H1 (cell line): ENCODE data around the gene SBF2. TPM values are rescaled to one million over a fixed set of nuclear protein-coding genes. Genes with fewer than 3 reads are reported as not detected.

ENCODE experiments used
- CTCF ChIA-PET: fragments of 300-600 bp; sonication (Branson Sonifier 250); formaldehyde crosslinking; loops from one replicate; lab custom pipeline; 2021; ENCODE audit not compliant: partially characterized antibody; lab: Charles Lee
- POLR2A ChIA-PET: fragments of 300-600 bp; sonication (Branson Sonifier 250); formaldehyde crosslinking; loops from one replicate; lab custom pipeline; 2021; ENCODE audit warnings: inconsistent platforms; ENCODE audit not compliant: partially characterized antibody; lab: Charles Lee
- DNase-seq, 2 experiments: peaks; one replicate each; pipeline versions ENCODE4 v3.0.0 to v3.0.0-alpha.2; 2010 to 2022; ENCODE audit warnings: low spot score in 2 of 2, low read depth in 1 of 2, mixed read lengths in 1 of 2
- FAIRE-seq: peaks from 2 replicates; lab custom pipeline; 2011; peaks lifted over from hg19 to GRCh38; lab: Jason Lieb, UNC
- H2AFZ ChIP-seq: 2 replicates; pipeline ENCODE4 v1.8.1; 2012; ENCODE audit warnings: low read length, inconsistent platforms
- H2AK5ac ChIP-seq: 2 replicates; pipeline ENCODE4 v1.6.1; 2013; ENCODE audit warnings: low read depth, low read length
- H2BK120ac ChIP-seq: replicated peaks from 2 replicates; pipeline ENCODE3; 2013; ENCODE audit warnings: low read depth, low read length, inconsistent platforms
- H2BK12ac ChIP-seq: 2 replicates; pipeline ENCODE4 v1.6.1; 2013; ENCODE audit warnings: low read depth, low read length
- H2BK15ac ChIP-seq: 2 replicates; pipeline ENCODE4 v1.6.1; 2013; ENCODE audit warnings: low read length
- H2BK20ac ChIP-seq: 2 replicates; pipeline ENCODE4 v1.6.1; 2013; ENCODE audit warnings: low read length
- H2BK5ac ChIP-seq: 2 replicates; pipeline ENCODE4 v1.6.1; 2013; ENCODE audit warnings: low read depth, low read length
- H3K14ac ChIP-seq: 2 replicates; pipeline ENCODE4 v1.6.1; 2013; ENCODE audit warnings: inconsistent platforms; ENCODE audit not compliant: insufficient read length
- H3K18ac ChIP-seq: 2 replicates; pipeline ENCODE4 v1.6.1; 2013; ENCODE audit warnings: low read length; ENCODE audit errors: extremely low read depth
- H3K23ac ChIP-seq: 2 replicates; pipeline ENCODE4 v1.6.1; 2013; ENCODE audit warnings: inconsistent platforms; ENCODE audit not compliant: insufficient read length
- H3K23me2 ChIP-seq: 2 replicates; pipeline ENCODE4 v1.6.1; 2013; ENCODE audit warnings: low read depth, low read length
- H3K27ac ChIP-seq: 2 replicates; pipeline ENCODE4 v1.6.1; 2011; ENCODE audit warnings: low read depth, low read length, inconsistent platforms
- H3K27me3 ChIP-seq, 4 experiments: replicated peaks in 1 of 4; 1 replicate in 1 of 4; 2 replicates in 3 of 4; pipeline versions ENCODE4 v1.6.1 to v1.8.1; 2011 to 2013; ENCODE audit warnings: low read length in 3 of 4, mild to moderate bottlenecking in 3 of 4, inconsistent platforms in 2 of 4, mixed read lengths in 2 of 4, moderate library complexity in 1 of 4; ENCODE audit not compliant: control insufficient read depth in 3 of 4, insufficient read depth in 3 of 4; ENCODE audit errors: extremely low read depth in 1 of 4
- H3K36me3 ChIP-seq, 4 experiments: 2 replicates each; pipeline versions ENCODE4 v1.6.1 to v1.8.1; 2011 to 2013; ENCODE audit warnings: mild to moderate bottlenecking in 4 of 4, low read length in 3 of 4, moderate library complexity in 2 of 4, control low read depth in 1 of 4, inconsistent platforms in 1 of 4; ENCODE audit not compliant: insufficient read depth in 4 of 4, control insufficient read depth in 2 of 4
- H3K4ac ChIP-seq: replicated peaks from 2 replicates; pipeline ENCODE3; 2013; ENCODE audit warnings: low read length, low read depth, mixed read lengths, inconsistent platforms; ENCODE audit not compliant: insufficient read length
- H3K4me1 ChIP-seq, 4 experiments: replicated peaks in 1 of 4; 1 replicate in 1 of 4; 2 replicates in 3 of 4; pipeline versions ENCODE4 v1.6.1 to v1.8.1; 2011 to 2013; ENCODE audit warnings: low read length in 3 of 4, inconsistent platforms in 2 of 4, mixed read lengths in 1 of 4; ENCODE audit not compliant: insufficient read depth in 4 of 4, control insufficient read depth in 3 of 4
- H3K4me2 ChIP-seq, 2 experiments: 2 replicates each; pipeline versions ENCODE4 v1.6.1 to v1.8.1; 2011 to 2013; ENCODE audit warnings: low read depth in 2 of 2, low read length in 2 of 2, control low read depth in 1 of 2, inconsistent platforms in 1 of 2, mild to moderate bottlenecking in 1 of 2; ENCODE audit not compliant: insufficient read depth in 1 of 2
- H3K4me3 ChIP-seq, 4 experiments: fragments of 200-600, 300-600 bp in 1 of 4; sonication (generic), shearing (Covaris generic), sonication (Bioruptor Twin) in 1 of 4; 2 replicates each; pipeline versions ENCODE4 v1.5.1 to v1.8.1; 2011 to 2016; ENCODE audit warnings: low read length in 4 of 4, low read depth in 3 of 4, control low read depth in 2 of 4, inconsistent platforms in 2 of 4, mild to moderate bottlenecking in 2 of 4, mixed read lengths in 1 of 4, moderate library complexity in 1 of 4; ENCODE audit not compliant: insufficient read depth in 2 of 4; ENCODE audit errors: extremely low read depth in 1 of 4
- H3K56ac ChIP-seq: replicated peaks from 2 replicates; pipeline ENCODE3; 2013; ENCODE audit warnings: low read depth, mild to moderate bottlenecking, mixed read lengths, low read length, inconsistent platforms; ENCODE audit not compliant: insufficient read length
- H3K79me1 ChIP-seq: 2 replicates; pipeline ENCODE4 v1.6.1; 2013; ENCODE audit warnings: low read depth, low read length, control low read depth
- H3K79me2 ChIP-seq, 2 experiments: 2 replicates each; pipeline versions ENCODE4 v1.6.1 to v1.8.1; 2012 to 2013; ENCODE audit warnings: low read length in 2 of 2, mild to moderate bottlenecking in 2 of 2, inconsistent platforms in 1 of 2; ENCODE audit not compliant: insufficient read depth in 2 of 2, control insufficient read depth in 1 of 2
- H3K9ac ChIP-seq, 4 experiments: replicated peaks in 1 of 4; 1 replicate in 1 of 4; 2 replicates in 3 of 4; pipeline versions ENCODE4 v1.6.1 to v1.8.1; 2011 to 2013; ENCODE audit warnings: low read depth in 3 of 4, low read length in 3 of 4, control low read depth in 2 of 4, mild to moderate bottlenecking in 2 of 4, moderate library complexity in 2 of 4, inconsistent platforms in 1 of 4; ENCODE audit errors: extremely low read depth in 1 of 4
- H3K9me3 ChIP-seq, 2 experiments: 2 replicates each; pipeline versions ENCODE4 v1.6.1 to v1.8.1; 2012 to 2013; ENCODE audit warnings: mild to moderate bottlenecking in 2 of 2, moderate library complexity in 2 of 2, control low read depth in 1 of 2, inconsistent platforms in 1 of 2, low read depth in 1 of 2, low read length in 1 of 2, mixed read lengths in 1 of 2; ENCODE audit not compliant: insufficient read depth in 2 of 2
- H4K20me1 ChIP-seq, 2 experiments: replicated peaks in 1 of 2; 2 replicates each; pipeline versions ENCODE3 to v1.8.1; 2011 to 2013; ENCODE audit warnings: inconsistent platforms in 2 of 2, low read length in 2 of 2, mild to moderate bottlenecking in 1 of 2; ENCODE audit not compliant: insufficient read depth in 2 of 2, control insufficient read depth in 1 of 2
- H4K5ac ChIP-seq: 2 replicates; pipeline ENCODE4 v1.6.1; 2013; ENCODE audit warnings: low read length, low read depth, mixed read lengths, inconsistent platforms; ENCODE audit not compliant: insufficient read length
- H4K8ac ChIP-seq: 2 replicates; pipeline ENCODE4 v1.8.0; 2013; ENCODE audit warnings: mild to moderate bottlenecking, moderate library complexity, low read length, inconsistent platforms; ENCODE audit not compliant: insufficient read depth; ENCODE audit errors: extremely low read depth
- H4K91ac ChIP-seq: replicated peaks from 2 replicates; pipeline ENCODE3; 2013; ENCODE audit warnings: low read length, mixed read lengths, inconsistent platforms; ENCODE audit not compliant: insufficient read length
- CHD2 ChIP-seq: IDR thresholded peaks from 2 replicates; pipeline ENCODE4 v1.6.1; 2012; ENCODE audit warnings: low read length, improper control_type of control experiment
- CREB1 ChIP-seq: IDR thresholded peaks from 2 replicates; pipeline ENCODE4 v1.6.1; 2012; ENCODE audit warnings: inconsistent platforms
- EP300 ChIP-seq, 2 experiments: IDR thresholded peaks; 1 replicate in 1 of 2; 2 replicates in 1 of 2; pipeline ENCODE4 v1.6.1; 2011 to 2012; ENCODE audit warnings: low read depth in 2 of 2, low read length in 2 of 2, mild to moderate bottlenecking in 2 of 2, borderline replicate concordance in 1 of 2, inconsistent platforms in 1 of 2, moderate library complexity in 1 of 2
- HDAC2 ChIP-seq, 2 experiments: fragments of 300-600 bp in 1 of 2; sonication (generic) in 1 of 2; IDR thresholded peaks; 2 replicates each; pipeline ENCODE4 v1.6.1; 2011 to 2012; ENCODE audit warnings: low read depth in 2 of 2, low read length in 2 of 2, mild to moderate bottlenecking in 2 of 2, moderate library complexity in 2 of 2, borderline replicate concordance in 1 of 2, inconsistent platforms in 1 of 2
- KDM1A ChIP-seq: fragments of 200-600, 300-600 bp; sonication (generic); IDR thresholded peaks from 2 replicates; pipeline ENCODE4 v1.7.1; 2016; ENCODE audit warnings: mild to moderate bottlenecking, low read length, borderline replicate concordance
- KDM4A ChIP-seq: IDR thresholded peaks from one replicate; pipeline ENCODE4 v1.7.1; 2012; ENCODE audit warnings: low read depth, mild to moderate bottlenecking, moderate library complexity, low read length, inconsistent platforms; ENCODE audit not compliant: severe bottlenecking
- KDM5A ChIP-seq: fragments of 200-600 bp; IDR thresholded peaks from 2 replicates; pipeline ENCODE4 v1.7.1; 2012; ENCODE audit warnings: mild to moderate bottlenecking, low read length, inconsistent platforms, mixed read lengths
- MAFK ChIP-seq: IDR thresholded peaks from 2 replicates; pipeline ENCODE4 v1.6.1; 2012; ENCODE audit warnings: low read depth, mild to moderate bottlenecking, improper control_type of control experiment, low read length
- RFX5 ChIP-seq: IDR thresholded peaks from 2 replicates; pipeline ENCODE4 v1.6.1; 2011; ENCODE audit warnings: low read depth, low read length, improper control_type of control experiment, borderline replicate concordance
- TCF12 ChIP-seq: IDR thresholded peaks from 2 replicates; pipeline ENCODE4 v1.6.1; 2011; ENCODE audit warnings: low read depth, mild to moderate bottlenecking, low read length
- WGBS, 2 experiments: shearing (Covaris generic) in 1 of 2; methylation state at CpG; one replicate each; pipeline versions ENCODE4 v1.1.6 to v1.1.7; 2013 to 2015; ENCODE audit warnings: low lambda C conversion rate in 2 of 2, mixed read lengths in 2 of 2, inconsistent platforms in 1 of 2, low coverage in 1 of 2, missing lambda C conversion rate in 1 of 2; ENCODE audit not compliant: insufficient replicate concordance in 2 of 2, insufficient coverage in 1 of 2, insufficient read length in 1 of 2; ENCODE audit errors: extremely low coverage in 1 of 2, missing lambda C conversion rate in 1 of 2; 5-methylcytosine and 5-hydroxymethylcytosine counted together
- polyA plus RNA-seq, 7 experiments: library from polyadenylated mRNA; depleted of rRNA in 3 of 7; stranded (reverse) in 5 of 7; unstranded in 2 of 7; fragments of >200 nt in 5 of 7; fragments of 200-250 nt in 2 of 7; gene quantifications; 1 replicate in 5 of 7; 2 replicates in 1 of 7; 4 replicates in 1 of 7; pipeline versions ENCODE4 v1.2.1 to v1.2.3, GENCODE V29; 2011 to 2013; ENCODE audit warnings: missing spikeins in 2 of 7, mixed read lengths in 2 of 7
- total RNA-seq: library from RNA; stranded (reverse); fragmentation: NEBNext Ultra II Directional; extraction: Animal tissue kit (Norgen Biotek cat#: 25700); gene quantifications from 2 replicates; pipeline ENCODE4 v1.2.1, GENCODE V29; 2021
- TF ChIP-seq, protein P1 (sequence below): IDR thresholded peaks from 2 replicates; pipeline ENCODE4 v1.6.1; 2012; ENCODE audit warnings: low read length, inconsistent platforms

The SBF2 gene
- total and polyA plus RNA-seq, 2 of the 8 experiments (the other 6 are each of a cell fraction or from before 2014, with no cell fraction given) = 36.7 to 50.5 TPM

DNA sequence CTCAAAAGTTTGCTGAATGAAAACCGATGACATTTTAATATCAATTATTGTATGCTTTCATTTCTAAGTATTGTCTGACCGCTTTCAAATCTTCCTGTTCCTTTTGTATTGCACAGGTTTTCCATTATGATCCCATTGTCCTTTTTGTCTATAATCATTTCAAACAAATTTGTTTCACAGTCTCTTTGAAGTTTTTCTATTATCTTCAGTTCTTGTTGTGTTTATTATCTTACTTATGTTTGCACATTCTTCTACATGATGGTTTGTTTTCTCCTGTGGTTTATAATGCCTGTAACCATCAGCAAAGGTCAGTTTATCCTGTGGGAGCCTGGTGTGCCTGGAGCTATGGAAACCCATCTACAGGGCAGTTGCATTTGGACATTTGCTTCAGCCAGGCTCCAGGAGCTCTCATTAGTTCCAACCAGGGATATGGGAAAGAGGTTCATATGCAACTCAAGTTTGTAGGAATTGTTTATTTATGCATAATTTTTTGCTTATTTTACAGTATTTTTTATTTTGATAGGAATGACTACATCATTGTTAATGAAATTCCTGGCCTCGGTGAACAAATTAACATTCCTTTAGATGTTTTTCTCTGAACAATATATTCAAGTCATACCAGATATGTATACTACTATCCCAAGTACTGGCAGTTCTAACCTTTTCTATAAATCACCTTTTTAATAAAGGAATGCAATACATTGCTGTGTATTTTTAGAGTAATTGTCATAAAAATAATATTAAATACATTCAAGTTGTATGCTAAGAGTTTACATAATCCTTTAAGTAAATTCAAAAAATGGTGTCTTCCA lies 179.2 kb downstream of the SBF2 start:
- Histone ChIP-seq H2BK120ac (no peak overlapping the region), H4K8ac (no peak overlapping the region), H3K18ac (no peak overlapping the region), H2AK5ac (no peak overlapping the region), H2BK5ac (no peak overlapping the region), H3K36me3 (no peaks in the 10 kb centered on the region; a peak in 1 of 8 replicates), H3K79me1 (no peaks in the 10 kb centered on the region), H2AFZ (no peak overlapping the region), H4K91ac (no peak overlapping the region), H3K23ac (no peak overlapping the region), H3K9me3 (no peaks in the 10 kb centered on the region), H4K20me1 (no peaks in the 10 kb centered on the region), H3K56ac (no peak overlapping the region), H3K9ac (no peak overlapping the region), H3K23me2 (no peaks in the 10 kb centered on the region), H3K27ac (no peak overlapping the region), H2BK12ac (no peak overlapping the region), H2BK20ac (no peak overlapping the region), H3K4me2 (no peak overlapping the region), H3K4ac (no peak overlapping the region), H4K5ac (no peak overlapping the region), H3K14ac (no peak overlapping the region), H3K79me2 (no peaks in the 10 kb centered on the region; a peak in 1 of 4 replicates), H2BK15ac (no peak overlapping the region), H3K4me1 (peaks cover 0 to 2% (median 0%) of the 10 kb centered on the region in 4 experiments; a peak in 3 of 7 replicates), H3K27me3 (no peaks in the 10 kb centered on the region), H3K4me3 (no peak overlapping the region)
- no peak for DNase-seq
- ChIA-PET CTCF (no interaction called here), POLR2A (no interaction called here)
- WGBS, 2 experiments = 92% methylated on average over 3 of the region's 3 CpGs; no CpG with 5 or more reads in 1 of the 2 experiments
- no peak for FAIRE-seq
- TF ChIP-seq KDM5A (no peak), CHD2 (no peak), KDM4A (no peak), RFX5 (no peak), MAFK (no peak), TCF12 (no peak), KDM1A (no peak), CREB1 (no peak), EP300 (IDR thresholded peaks at IDR 0.05; ENCODE audit: borderline replicate concordance in 1 of 2, low read depth in 2 of 2, low read length in 2 of 2) (no peak), HDAC2 (IDR thresholded peaks at IDR 0.05; ENCODE audit: borderline replicate concordance in 1 of 2, low read depth in 2 of 2, low read length in 2 of 2) (no peak)
- TF ChIP-seq, protein P1, sequence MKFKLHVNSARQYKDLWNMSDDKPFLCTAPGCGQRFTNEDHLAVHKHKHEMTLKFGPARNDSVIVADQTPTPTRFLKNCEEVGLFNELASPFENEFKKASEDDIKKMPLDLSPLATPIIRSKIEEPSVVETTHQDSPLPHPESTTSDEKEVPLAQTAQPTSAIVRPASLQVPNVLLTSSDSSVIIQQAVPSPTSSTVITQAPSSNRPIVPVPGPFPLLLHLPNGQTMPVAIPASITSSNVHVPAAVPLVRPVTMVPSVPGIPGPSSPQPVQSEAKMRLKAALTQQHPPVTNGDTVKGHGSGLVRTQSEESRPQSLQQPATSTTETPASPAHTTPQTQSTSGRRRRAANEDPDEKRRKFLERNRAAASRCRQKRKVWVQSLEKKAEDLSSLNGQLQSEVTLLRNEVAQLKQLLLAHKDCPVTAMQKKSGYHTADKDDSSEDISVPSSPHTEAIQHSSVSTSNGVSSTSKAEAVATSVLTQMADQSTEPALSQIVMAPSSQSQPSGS = no peak
